ENCODE results near the gene NDUFB6.

NDUFB6 gene

DNA sequence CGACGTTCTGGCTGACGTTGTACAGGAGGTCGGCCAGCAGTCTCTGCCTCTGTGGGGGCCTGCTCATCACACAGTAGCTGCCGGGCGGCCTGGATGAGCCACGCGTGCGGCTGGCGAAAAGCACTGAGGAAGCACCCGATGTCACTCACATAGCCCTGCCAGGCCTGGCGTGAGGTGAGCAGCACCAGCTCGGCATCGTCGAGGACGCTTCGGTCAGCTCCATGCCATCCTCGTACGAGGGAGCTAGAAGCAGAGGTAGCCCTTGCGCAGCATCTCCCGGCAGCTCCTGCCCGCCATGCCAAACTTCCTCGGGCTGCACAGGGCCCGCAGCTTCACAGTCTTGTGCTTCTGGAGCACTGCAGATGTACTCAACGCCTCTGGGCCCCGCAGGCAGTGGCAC, 6.2 kb downstream of the NDUFB6 start:
- no peak for DNase-seq (ENCODE audit: extremely low read depth, low read depth)
- no peak for TF ChIP-seq CTCF (IDR thresholded peaks at IDR 0.05; ENCODE audit: low read depth, low read length)

DNA sequence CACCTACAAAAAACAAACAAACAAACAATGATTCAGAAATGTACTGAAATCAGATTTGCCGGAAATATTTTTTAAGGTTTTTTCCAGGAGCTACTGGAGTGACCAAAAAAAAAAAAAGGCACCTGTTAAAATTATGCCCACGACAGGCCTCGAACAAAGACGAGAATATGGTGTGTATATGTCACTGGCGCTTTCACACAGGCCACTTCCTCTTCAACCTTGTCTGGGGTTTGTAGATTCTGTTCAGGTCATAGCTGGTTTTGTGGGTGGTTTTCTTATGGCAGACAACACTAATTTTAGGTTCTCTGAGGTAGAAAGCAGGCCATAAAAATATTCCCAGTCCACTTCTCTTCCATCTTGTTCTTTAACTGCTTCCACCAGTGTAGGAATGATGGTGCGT, 7.0 kb downstream of the NDUFB6 start:
- TF ChIP-seq CTCF (IDR thresholded peaks at IDR 0.05; ENCODE audit: low read depth, low read length), result no peak
- no peak for DNase-seq (ENCODE audit: extremely low read depth, low read depth)

DNA sequence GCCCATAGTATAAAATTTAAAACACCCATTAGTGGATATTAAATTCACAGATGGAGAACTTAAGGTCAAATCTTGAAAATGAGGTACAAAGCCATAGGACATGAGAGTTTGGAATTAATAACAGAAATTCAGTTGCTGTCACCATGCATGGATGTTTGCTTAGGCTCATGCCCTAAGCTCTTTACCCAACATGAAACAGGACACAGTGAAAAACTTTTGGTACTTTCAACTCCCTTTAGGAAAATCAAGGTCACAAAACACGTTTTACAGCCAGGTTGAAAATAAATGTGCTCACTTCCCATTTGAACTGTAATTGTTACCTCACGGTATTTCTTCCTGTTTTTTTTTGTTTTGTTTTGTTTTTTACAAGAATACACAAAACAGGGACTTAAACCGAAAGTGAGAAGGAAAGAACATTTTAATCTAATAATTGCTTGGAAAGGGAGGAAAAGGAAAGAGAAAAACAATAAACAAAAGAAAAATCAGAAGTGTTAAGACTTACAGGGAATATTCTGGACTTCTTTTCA, 14.5 kb downstream of the NDUFB6 start:
- DNase-seq (ENCODE audit: extremely low read depth, low read depth), result no peak
- no peak for TF ChIP-seq CTCF (IDR thresholded peaks at IDR 0.05; ENCODE audit: low read depth, low read length)

- no peak for DNase-seq (ENCODE audit: extremely low read depth, low read depth)
- TF ChIP-seq CTCF (IDR thresholded peaks at IDR 0.05; ENCODE audit: low read depth, low read length), result no peak
Measured at GRCh38 chr9:32554591-32554990, 18.4 kb downstream of the NDUFB6 start.

DNA sequence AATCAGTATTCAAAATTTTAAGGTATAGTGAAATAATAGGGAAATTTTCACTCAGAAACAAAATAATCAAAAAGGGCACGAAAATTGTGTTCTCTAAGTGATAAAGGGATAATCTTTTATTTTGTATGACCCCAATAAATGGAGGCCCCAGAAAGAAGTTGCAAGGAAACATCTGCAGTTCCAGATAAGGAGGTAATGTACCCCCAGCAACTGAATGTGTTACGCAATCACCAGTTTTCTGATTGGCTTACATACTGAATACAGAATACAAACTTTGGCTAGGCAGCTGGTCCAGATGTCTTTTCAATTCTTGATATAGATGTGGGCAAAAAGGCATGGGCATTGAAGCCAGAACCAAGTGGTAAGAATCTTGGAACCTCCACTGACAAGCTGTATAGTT, 18.9 kb downstream of the NDUFB6 start:
- no peak for TF ChIP-seq CTCF (IDR thresholded peaks at IDR 0.05; ENCODE audit: low read depth, low read length)
- DNase-seq (ENCODE audit: extremely low read depth, low read depth), result no peak

- no peak for TF ChIP-seq CTCF (IDR thresholded peaks at IDR 0.05; ENCODE audit: low read depth, low read length)
Measured at GRCh38 chr9:32552172-32552872, 20.6 kb downstream of the NDUFB6 start, which contains the start of the genes SMIM27 and TOPORS. Gene SMIM27, plus strand, starts transcription at chr9:32552327. Its CDS starts 108 bp downstream, at chr9:32552435. Gene TOPORS, minus strand, starts transcription at chr9:32552586. Its CDS starts 150 bp downstream, at chr9:32552436.

GRCh38 chr9:32551276-32552051, 21.5 kb downstream of the NDUFB6 start:
- no peak for TF ChIP-seq CTCF (IDR thresholded peaks at IDR 0.05; ENCODE audit: low read depth, low read length)
- DNase-seq (ENCODE audit: extremely low read depth, low read depth), result no peak

More at GRCh38 chr9:32552172-32552872, 20.6 kb downstream of the NDUFB6 start, which contains the start of the genes SMIM27 and TOPORS:
- peak; percentile 56 for DNase-seq (ENCODE audit: extremely low read depth, low read depth)

Measured in AG09319 (cell line).